Left cardiac atrium (tissue), 4 donors: ENCODE results near the gene ABLIM3. TPM values are rescaled to one million over a fixed set of nuclear protein-coding genes. Genes with fewer than 3 reads are reported as not detected.
A peak's percentile ranks its signal among the peaks of the same experiment; 100 is the strongest.

ENCODE experiments used
- ATAC-seq, 2 donors: fragments of 200-7000 bp; cut with Tn5 transposase; one replicate each; pipeline ENCODE4 v1.9.1; 2020; ENCODE audit warnings: mild to moderate bottlenecking in 2 of 2, moderate library complexity in 2 of 2
- DNase-seq: peaks from one replicate; pipeline ENCODE4 v3.0.0-alpha.2; 2020
- intact Hi-C, 2 donors: fragments of 100-400 bp; cut with DNase I; formaldehyde crosslinking; loops; one replicate each; pipeline versions ENCODE4 v1.14.1 to v1.15.1; 2022 to 2023
- total RNA-seq, 2 donors: library from RNA; stranded (reverse); fragmentation: NEBNext Ultra II Directional; extraction: Animal tissue kit (Norgen Biotek cat#: 25700); gene quantifications; one replicate each; pipeline ENCODE4 v1.2.1, GENCODE V29; 2021
- donor health status: DM: no; HTN: yes; CAD: no.
- donor health status: DM: no; HTN: yes; CAD: no; lungs with severe emphysema.
- donor health status: DM: yes; HTN: yes; CAD: no.
- donor health status: Dilated cardiomyopathy.

ABLIM3 gene
- total RNA-seq, 2 donors from 2014 or later = 106 to 129 TPM

GRCh38 chr5:149282027-149282965, 141.0 kb downstream of the ABLIM3 start:
- ATAC-seq (peak; percentile 26 to 50), DNase-seq (no peak)
- intact Hi-C loops = no loop called here

- intact Hi-C loops = no loop called here
- DNase-seq = no peak
- no peak for ATAC-seq
These were observed 141.7 kb downstream of the ABLIM3 start for GRCh38 chr5:149282966-149283332.

- no peak for DNase-seq
- no peak for ATAC-seq
- intact Hi-C loops = no loop called here
These were observed 142.6 kb downstream of the ABLIM3 start for GRCh38 chr5:149283626-149284480.

GRCh38 chr5:149284501-149284900, 143.2 kb downstream of the ABLIM3 start:
- ATAC-seq (peak; percentile 29 to 53), DNase-seq (no peak)
- intact Hi-C loops = no loop called here

GRCh38 chr5:149285153-149285552, 143.9 kb downstream of the ABLIM3 start:
- DNase-seq (no peak), ATAC-seq (peak in 1 of 2 donors; percentile 21)

GRCh38 chr5:149288436-149288835, 147.1 kb downstream of the ABLIM3 start:
- intact Hi-C loops = no loop called here
- no peak for DNase-seq
- ATAC-seq = peak; percentile 42 to 45

More at GRCh38 chr5:149285153-149285552, 143.9 kb downstream of the ABLIM3 start:
- intact Hi-C loops = no loop called here

GRCh38 chr5:149289301-149289700, 148.0 kb downstream of the ABLIM3 start:
- DNase-seq = no peak
- ATAC-seq = peak; percentile 48 to 77
- intact Hi-C loops = no loop called here

- ATAC-seq (no peak), DNase-seq (no peak)
- intact Hi-C loops = no loop called here
These were observed 153.9 kb downstream of the ABLIM3 start for GRCh38 chr5:149294872-149295829.

GRCh38 chr5:149297340-149298025, 156.2 kb downstream of the ABLIM3 start:
- ATAC-seq (peak; percentile 77 to 78), DNase-seq (no peak)
- intact Hi-C loops = no loop called here

GRCh38 chr5:149298163-149298562, 156.9 kb downstream of the ABLIM3 start:
- intact Hi-C loops = no loop called here
- no peak for DNase-seq
- no peak for ATAC-seq

GRCh38 chr5:149298842-149299404, 157.6 kb downstream of the ABLIM3 start:
- DNase-seq (peak; percentile 55), ATAC-seq (peak; percentile 15 to 48)
- intact Hi-C loops = no loop called here

- ATAC-seq = peak; percentile 5 to 52
- DNase-seq = peak; percentile 68
- intact Hi-C loops = no loop called here
These were observed 158.3 kb downstream of the ABLIM3 start for GRCh38 chr5:149299451-149300054.

GRCh38 chr5:149300441-149300840, 159.1 kb downstream of the ABLIM3 start:
- intact Hi-C loops = no loop called here
- DNase-seq (no peak), ATAC-seq (no peak)

- DNase-seq = no peak
- intact Hi-C loops = no loop called here
- no peak for ATAC-seq
These were observed 159.9 kb downstream of the ABLIM3 start for GRCh38 chr5:149301049-149301743.

- intact Hi-C loops = no loop called here
- DNase-seq (no peak), ATAC-seq (no peak)
These were observed 160.6 kb downstream of the ABLIM3 start for GRCh38 chr5:149301744-149302380.

- DNase-seq = no peak
- intact Hi-C loops = no loop called here
- ATAC-seq = no peak
These were observed 161.3 kb downstream of the ABLIM3 start for GRCh38 chr5:149302641-149303040.

GRCh38 chr5:149303210-149303609, 161.9 kb downstream of the ABLIM3 start:
- DNase-seq = no peak
- ATAC-seq = no peak
- intact Hi-C loops = no loop called here
